HG02943 (cell line): ENCODE results near the gene MC3R.
"Not testable (repeated sequence)": the region's sequence is repeated elsewhere in the genome, so short reads cannot be mapped to it uniquely, and the experiment has no call there.

Source experiments
- ATAC-seq: cut with Tn5 transposase; IDR thresholded peaks from one replicate; pipeline ENCODE4 v1.9.1; 2021; ENCODE audit warnings: mild to moderate bottlenecking, low read depth, moderate library complexity; ENCODE audit not compliant: unreplicated experiment

Gene MC3R

DNA sequence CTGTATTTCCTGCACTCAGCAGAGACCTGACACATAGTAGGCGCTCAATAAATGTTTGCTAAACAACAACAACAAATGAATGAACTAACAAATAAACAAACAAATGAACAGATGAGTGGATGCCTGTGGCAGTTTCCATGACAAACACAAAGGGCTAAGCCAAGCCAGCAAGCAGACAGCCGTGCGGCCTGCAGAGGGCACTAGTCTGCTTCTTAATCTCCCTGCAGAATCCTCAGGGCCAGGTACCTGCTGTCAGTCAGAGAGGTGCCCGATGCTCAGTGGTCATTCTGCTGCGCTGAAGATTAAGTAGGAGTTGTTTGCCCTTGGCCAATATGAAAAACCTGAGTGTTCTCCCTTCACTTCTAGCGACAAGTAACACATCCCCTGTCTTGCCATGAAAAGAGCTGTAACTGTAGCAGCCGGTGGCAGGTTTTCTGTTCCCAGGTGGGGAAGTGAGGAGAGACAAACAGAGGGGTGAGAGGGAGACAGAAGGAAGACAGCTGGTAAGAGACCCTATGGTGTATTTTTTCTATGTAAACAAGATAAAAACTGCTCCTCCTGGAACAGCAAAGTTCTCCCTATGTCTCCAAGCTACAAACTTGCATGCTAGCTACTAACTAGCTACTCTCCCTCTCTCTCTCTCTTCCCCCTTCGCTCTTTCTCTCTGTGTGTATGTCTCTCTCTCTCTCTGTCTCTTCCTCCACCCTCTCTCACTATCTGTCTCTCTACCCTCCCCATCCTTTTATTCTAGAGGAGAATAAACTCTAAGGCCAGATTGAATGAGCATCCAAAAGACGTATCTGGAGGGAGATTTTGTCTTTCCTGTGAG is at the start of gene MC3R:
MC3R (plus strand) TSS at position 779 of the 829 bp plus-strand sequence. CDS start 112 bp downstream, outside the sequence.
- ATAC-seq: no peak

GRCh38 chr20:56200456-56200855 is 48.1 kb upstream of the MC3R start:
- ATAC-seq: no peak

GRCh38 chr20:56202493-56203077 is 45.9 kb upstream of the MC3R start:
- no peak for ATAC-seq

GRCh38 chr20:56204206-56204605 is 44.3 kb upstream of the MC3R start:
- no peak for ATAC-seq

GRCh38 chr20:56205346-56205745 is 43.2 kb upstream of the MC3R start:
- ATAC-seq: no peak

- ATAC-seq: no peak
Measured at GRCh38 chr20:56207656-56208055, 40.9 kb upstream of the MC3R start.

- ATAC-seq: no peak
Measured at GRCh38 chr20:56208121-56208520, 40.4 kb upstream of the MC3R start.

- no peak for ATAC-seq
Measured at GRCh38 chr20:56211051-56211450, 37.5 kb upstream of the MC3R start.

DNA sequence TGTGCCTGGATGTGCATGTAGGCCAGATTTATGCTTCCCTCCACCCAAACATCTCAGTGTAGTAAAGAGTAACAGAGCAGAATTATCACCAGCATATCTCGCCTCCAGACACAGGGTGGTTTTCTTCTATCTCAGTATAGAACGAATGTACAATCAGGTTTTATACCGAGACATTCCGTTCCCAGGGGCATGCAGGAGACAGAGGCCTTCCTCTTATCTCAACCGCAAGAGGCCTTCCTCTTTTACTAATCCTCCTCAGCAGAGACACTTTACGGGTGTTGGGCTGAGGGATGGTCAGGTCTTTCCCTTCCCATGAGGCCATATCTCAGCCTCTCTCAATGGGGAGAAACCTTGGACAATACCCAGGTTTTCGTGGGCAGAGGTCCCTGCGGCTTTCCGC is 36.4 kb upstream of the MC3R start:
- no peak for ATAC-seq

GRCh38 chr20:56213321-56213720 is 35.2 kb upstream of the MC3R start:
- no peak for ATAC-seq

DNA sequence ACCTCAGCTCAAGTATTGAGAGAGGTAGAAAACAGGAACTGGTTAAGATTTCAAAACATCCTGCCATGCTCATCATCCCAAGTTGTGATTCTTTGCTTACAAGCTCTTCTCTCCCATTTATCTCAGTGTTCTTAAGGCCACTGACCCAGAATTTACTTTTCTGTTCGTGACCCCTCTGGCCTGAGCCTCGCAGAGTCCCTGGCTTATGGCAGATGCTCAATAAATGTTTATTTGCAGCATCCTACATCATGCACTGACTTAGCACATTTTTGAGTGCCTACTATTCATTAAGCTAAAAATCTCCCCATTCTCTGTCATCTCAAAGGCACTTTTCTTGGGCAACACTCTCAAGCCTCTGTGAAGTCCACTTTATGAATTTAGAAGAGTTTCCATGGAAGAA is 33.4 kb upstream of the MC3R start:
- no peak for ATAC-seq

DNA sequence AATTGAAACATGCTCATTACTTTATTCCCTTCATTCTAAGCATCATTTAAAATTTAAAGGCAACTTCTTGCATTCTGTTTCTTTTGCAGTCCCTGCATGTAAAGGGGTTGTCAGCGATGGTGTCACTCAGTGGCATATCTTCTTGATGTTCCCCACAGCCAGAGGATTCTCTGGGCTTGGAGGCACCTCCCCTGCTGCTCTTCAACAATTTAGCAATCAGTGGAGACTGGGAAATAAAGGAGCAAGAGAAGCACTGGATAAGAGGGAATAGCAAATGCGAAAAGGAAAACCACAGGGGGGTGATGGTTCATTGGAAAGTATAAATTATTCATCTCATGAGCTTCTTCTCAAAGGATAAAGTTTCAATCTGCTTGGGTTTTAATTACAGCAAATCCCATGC is 30.7 kb upstream of the MC3R start:
- no peak for ATAC-seq

GRCh38 chr20:56221186-56221585 is 27.3 kb upstream of the MC3R start:
- ATAC-seq: not testable (repeated sequence)

DNA sequence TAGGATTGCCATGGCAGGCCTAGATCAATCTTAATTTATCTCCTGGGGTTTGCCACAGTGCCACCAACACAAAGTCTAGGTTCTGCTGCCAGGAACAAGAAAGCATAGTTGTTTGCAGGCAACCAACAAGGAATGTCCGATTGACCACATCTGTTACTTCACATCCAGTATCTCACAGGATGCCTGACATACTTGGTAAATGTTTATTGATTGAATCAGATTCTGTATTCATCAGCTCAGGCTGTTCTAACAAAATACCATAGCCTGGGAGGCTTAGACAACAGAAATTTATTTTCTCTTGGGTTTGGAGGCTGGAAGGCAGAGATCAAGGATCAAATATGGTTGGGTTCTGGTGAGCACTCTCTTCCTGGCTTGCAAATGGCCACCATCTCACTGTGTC is 26.3 kb upstream of the MC3R start:
- ATAC-seq: no peak

GRCh38 chr20:56222945-56223344 is 25.6 kb upstream of the MC3R start:
- ATAC-seq: no peak

- ATAC-seq: no peak
Measured at GRCh38 chr20:56223352-56223751, 25.2 kb upstream of the MC3R start.

- ATAC-seq: no peak
Measured at GRCh38 chr20:56228021-56228420, 20.5 kb upstream of the MC3R start.

DNA sequence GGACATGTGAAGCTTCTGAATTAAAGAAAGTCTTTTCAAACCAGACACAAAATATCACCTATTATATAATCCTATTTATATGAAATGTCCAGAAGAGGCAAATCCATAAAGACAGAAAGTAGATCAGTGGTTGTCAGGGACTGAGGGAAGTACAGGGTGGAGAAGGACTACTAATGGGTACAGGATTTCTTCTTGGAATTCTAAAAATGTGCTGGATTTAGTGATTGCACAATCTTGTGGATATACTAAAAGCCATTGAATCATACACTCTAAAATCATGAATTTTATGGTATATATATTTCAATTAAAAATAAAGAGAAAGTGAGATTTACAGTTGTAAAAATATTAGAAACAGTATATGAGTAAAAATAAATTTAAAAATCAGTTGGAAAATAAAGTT is 18.7 kb upstream of the MC3R start:
- no peak for ATAC-seq

DNA sequence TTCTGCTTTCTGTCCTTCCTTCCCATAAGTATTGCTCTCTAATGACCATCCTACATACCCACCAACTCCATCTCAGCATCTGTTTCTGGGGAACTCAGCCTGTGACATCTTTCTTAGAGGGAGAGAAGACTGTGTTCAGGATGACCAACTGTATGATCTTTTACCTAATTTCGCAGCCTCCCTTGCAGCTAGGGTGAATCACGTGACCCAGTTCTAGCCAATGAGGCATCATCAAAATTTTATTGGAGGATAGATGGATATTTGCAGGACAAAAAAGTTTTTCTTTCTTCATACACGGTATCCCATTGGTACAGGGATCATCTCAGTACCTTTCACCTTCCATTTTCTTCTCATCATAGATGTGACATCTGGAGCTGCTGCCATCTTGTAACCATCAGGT is 14.4 kb upstream of the MC3R start:
- no peak for ATAC-seq

DNA sequence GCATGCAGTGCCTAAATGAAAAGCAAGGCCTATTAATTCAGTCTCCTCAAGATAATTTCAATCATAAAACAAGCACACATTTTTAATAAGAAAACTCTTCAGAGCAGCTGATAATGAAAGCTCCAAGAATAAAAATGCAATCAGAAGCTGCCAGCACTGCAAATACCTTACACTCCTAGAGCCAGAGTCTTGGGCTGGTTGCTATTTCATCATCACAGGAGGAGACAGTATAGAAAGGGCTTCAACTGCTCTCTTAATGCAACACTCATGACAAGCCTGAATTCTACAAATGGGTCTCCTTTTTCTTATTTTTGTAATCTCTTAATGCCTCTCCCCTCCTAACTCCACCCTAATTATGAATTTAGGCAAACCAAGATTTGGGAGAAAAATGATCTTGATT is 11.2 kb upstream of the MC3R start:
- no peak for ATAC-seq

DNA sequence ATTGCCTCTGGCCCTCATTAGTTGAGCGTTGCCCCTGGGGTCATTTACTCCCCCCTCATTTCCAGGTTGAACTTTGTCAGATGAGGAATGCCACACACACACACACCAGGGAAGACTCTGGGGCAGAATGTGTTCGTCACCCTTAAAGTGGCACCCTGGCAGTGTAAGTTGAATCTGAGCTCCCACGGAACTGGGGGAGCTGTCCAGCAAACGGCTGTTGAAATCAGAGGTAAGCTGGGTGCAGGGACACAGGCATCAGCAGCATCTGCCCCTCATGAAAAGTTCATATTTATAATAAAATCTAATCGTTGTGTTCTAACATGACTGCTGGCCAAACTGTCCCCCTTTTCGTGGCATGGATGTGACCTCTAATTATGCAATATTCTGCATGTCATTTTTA is 4.3 kb upstream of the MC3R start:
- no peak for ATAC-seq

- ATAC-seq: no peak
Measured at GRCh38 chr20:56245761-56246160, 2.8 kb upstream of the MC3R start.
